Measurements from ENCODE around the gene ZC3H18. TPM values are rescaled to one million over a fixed set of nuclear protein-coding genes. Genes with fewer than 3 reads are reported as not detected.

Gene ZC3H18
- total and polyA plus RNA-seq, 2 of the 4 experiments (the other 2 are of a cell fraction), result 3.4 to 21.3 TPM

DNA sequence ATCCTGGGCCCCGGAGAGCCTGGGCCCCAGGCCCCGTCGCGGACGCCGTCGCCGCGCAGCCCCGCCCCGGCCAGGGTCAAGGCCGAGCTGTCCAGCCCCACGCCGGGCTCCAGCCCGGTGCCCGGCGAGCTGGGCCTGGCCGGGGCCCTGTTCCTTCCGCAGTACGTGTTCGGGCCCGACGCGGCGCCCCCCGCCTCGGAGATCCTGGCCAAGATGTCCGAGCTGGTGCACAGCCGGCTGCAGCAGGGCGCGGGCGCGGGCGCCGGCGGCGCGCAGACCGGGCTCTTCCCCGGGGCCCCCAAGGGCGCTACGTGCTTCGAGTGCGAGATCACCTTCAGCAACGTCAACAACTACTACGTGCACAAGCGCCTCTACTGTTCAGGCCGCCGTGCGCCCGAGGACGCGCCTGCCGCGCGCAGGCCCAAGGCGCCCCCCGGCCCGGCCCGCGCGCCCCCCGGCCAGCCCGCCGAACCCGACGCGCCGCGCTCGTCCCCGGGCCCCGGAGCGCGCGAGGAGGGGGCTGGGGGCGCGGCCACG lies 36.8 kb upstream of the ZC3H18 start (continued):
- no peak for TF ChIP-seq CEBPB (IDR thresholded peaks at IDR 0.05; ENCODE audit: low read depth, low read length)

DNA sequence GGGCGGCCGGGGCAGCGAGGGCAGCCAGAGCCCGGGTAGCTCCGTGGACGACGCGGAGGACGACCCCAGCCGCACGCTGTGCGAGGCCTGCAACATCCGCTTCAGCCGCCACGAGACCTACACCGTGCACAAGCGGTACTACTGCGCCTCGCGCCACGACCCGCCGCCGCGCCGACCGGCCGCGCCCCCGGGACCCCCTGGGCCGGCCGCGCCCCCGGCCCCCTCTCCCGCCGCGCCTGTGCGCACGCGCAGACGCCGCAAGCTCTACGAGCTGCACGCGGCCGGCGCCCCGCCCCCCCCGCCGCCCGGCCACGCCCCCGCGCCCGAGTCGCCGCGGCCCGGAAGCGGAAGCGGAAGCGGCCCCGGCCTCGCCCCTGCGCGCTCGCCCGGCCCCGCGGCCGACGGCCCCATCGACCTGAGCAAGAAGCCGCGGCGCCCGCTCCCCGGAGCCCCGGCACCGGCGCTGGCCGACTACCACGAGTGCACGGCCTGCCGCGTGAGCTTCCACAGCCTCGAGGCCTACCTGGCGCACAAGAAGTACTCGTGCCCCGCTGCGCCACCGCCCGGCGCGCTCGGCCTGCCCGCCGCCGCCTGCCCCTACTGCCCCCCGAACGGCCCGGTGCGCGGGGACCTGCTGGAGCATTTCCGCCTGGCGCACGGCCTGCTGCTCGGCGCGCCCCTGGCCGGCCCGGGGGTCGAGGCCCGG lies 36.1 kb upstream of the ZC3H18 start:
- no peaks in the 10 kb centered on the region for H3K9me1 ChIP-seq (ENCODE audit: insufficient read depth, low read length)
- no peaks in the 10 kb centered on the region; the same call in 1 of the 2 replicates for H4K20me1 ChIP-seq (ENCODE audit: insufficient read depth, low read length)
- peak overlapping the region; percentile 84 for H3K4ac ChIP-seq (ENCODE audit: low read depth, low read length)
- peak overlapping the region; percentile 28; the same call in 1 of the 2 replicates for H3K56ac ChIP-seq (ENCODE audit: extremely low read depth, insufficient read depth, low read length)
- H3K18ac ChIP-seq (ENCODE audit: low read depth, low read length), result peak overlapping the region; percentile 67; the same call in 1 of the 2 replicates
- peaks cover 6% of the 10 kb centered on the region; the same call in 1 of the 2 replicates for H3K36me3 ChIP-seq (ENCODE audit: control insufficient read depth, insufficient read depth, low read length)
- peak overlapping the region; percentile 98 for H2AFZ ChIP-seq (replicated peaks; ENCODE audit: low read length, poor library complexity)
- H2BK20ac ChIP-seq (ENCODE audit: low read depth, low read length), result no peak overlapping the region
- dilution Hi-C loops (cut with HindIII; ENCODE audit: low sequenced_read_pairs, unreplicated experiment) (no loop called here), intact Hi-C loops (cut with micrococcal nuclease) (no loop called here), in situ Hi-C loops (cut with MboI; ENCODE audit: low sequenced_read_pairs) (no loop called here)
- H3K4me2 ChIP-seq (ENCODE audit: low read depth, low read length), result peak overlapping the region; percentile 91
- no TSS peak for BruUV-seq (replicated peaks)
- peaks cover 5 to 16% of the 10 kb centered on the region in 2 experiments; a peak in 2 of 4 replicates for H3K79me1 ChIP-seq (ENCODE audit: low read depth in 1 of 2, low read length in 2 of 2)
- peak overlapping the region; percentile 91 for H3K14ac ChIP-seq (replicated peaks; ENCODE audit: low read depth, low read length)
- H2BK15ac ChIP-seq (ENCODE audit: low read depth, low read length), result no peak overlapping the region; the same call in 2 of the 3 replicates
- CTCF ChIA-PET, result interaction anchor here (0.5 kb wide), 1 partner anchor 240 kb away, joined by 4 read pairs; no protein-coding TSS in a partner anchor
- H4K5ac ChIP-seq (ENCODE audit: low read depth, low read length), result peak overlapping the region; percentile 97
- peaks cover 8% of the 10 kb centered on the region for H3K27me3 ChIP-seq (ENCODE audit: control insufficient read depth, insufficient read depth, low read length)
- ATAC-seq (ENCODE audit: low read depth) (peak; percentile 79), DNase-seq (peak; percentile 45)
- WGBS, 2 experiments (ENCODE audit: extremely low coverage in 2 of 2, insufficient read length in 1 of 2), result 2% methylated on average over 58 of the region's 114 CpGs; no CpG with 5 or more reads in 1 of the 2 experiments
- POLR2A ChIA-PET (ENCODE audit: unreplicated experiment), result no interaction called here
- peak overlapping the region; percentile 97 for H3K27ac ChIP-seq (ENCODE audit: insufficient read depth, low read length)
- no peaks in the 10 kb centered on the region for H3K9me3 ChIP-seq (ENCODE audit: control insufficient read depth, insufficient read depth, low read length)
- peak overlapping the region; percentile 97 for H3K23ac ChIP-seq (ENCODE audit: low read depth, low read length)
- peak overlapping the region; percentile 98 for H2AK9ac ChIP-seq (replicated peaks; ENCODE audit: low read depth, low read length, poor library complexity)
- H4K8ac ChIP-seq (ENCODE audit: low read depth in 2 of 2, low read length in 2 of 2), result peak overlapping the region; percentile 96 to 98
- peak overlapping the region; percentile 96; the same call in 1 of the 2 replicates for H2AK5ac ChIP-seq (ENCODE audit: low read depth, low read length)
- H3K9ac ChIP-seq (ENCODE audit: low read depth, low read length), result peak overlapping the region; percentile 95
- peaks cover 12% of the 10 kb centered on the region for H3K4me1 ChIP-seq (ENCODE audit: control insufficient read depth, insufficient read depth, low read length)
- H2BK120ac ChIP-seq (ENCODE audit: low read depth, low read length), result no peak overlapping the region
- 0 out of 2 replicates have a peak, but pooled peaks have one; percentile 30 for TF ChIP-seq MAZ (IDR thresholded peaks at IDR 0.05; ENCODE audit: borderline replicate concordance, low read depth, low read length)
- no peak for TF ChIP-seq SMC3 (IDR thresholded peaks at IDR 0.05; ENCODE audit: low read depth, low read length)
- peak overlapping the region; percentile 98 for H3K4me3 ChIP-seq (ENCODE audit: insufficient read depth, low read depth, low read length)
- H2BK5ac ChIP-seq (ENCODE audit: low read depth, low read length, poor library complexity, severe bottlenecking), result peak overlapping the region; percentile 87
- H4K91ac ChIP-seq (ENCODE audit: insufficient read depth, low read depth, low read length), result peak overlapping the region; percentile 72; the same call in 1 of the 2 replicates
